ENCODE measurements around the gene BAD.

The BAD gene

DNA sequence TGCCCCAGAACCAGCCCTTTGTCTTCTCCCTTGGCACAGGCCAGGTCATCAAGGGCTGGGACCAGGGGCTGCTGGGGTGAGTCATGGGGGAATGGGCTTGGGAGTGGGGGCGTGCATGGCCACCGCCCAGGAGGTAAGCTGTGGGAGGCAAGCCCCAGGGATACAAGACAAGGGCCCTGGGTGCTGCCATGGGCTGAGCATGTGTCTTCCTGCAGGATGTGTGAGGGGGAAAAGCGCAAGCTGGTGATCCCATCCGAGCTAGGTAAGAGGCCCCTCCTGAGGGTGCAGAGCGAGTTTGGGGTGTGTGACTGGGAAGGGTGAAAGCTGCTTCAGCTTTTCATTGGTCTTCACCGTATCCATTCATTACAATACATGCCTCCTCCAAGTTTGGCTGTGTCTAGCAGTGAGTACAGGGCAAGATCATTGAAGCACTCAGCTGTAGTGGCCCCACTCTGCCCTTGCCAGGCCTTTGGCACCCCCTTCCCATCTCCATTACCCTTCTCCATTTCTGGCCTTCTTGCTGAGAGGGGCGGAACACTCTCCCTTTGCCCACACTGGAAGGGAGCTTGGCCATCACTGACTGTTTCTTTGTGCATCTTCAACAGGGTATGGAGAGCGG is 41.1 kb downstream of the BAD start:
- TF ChIP-seq, protein P1, sequence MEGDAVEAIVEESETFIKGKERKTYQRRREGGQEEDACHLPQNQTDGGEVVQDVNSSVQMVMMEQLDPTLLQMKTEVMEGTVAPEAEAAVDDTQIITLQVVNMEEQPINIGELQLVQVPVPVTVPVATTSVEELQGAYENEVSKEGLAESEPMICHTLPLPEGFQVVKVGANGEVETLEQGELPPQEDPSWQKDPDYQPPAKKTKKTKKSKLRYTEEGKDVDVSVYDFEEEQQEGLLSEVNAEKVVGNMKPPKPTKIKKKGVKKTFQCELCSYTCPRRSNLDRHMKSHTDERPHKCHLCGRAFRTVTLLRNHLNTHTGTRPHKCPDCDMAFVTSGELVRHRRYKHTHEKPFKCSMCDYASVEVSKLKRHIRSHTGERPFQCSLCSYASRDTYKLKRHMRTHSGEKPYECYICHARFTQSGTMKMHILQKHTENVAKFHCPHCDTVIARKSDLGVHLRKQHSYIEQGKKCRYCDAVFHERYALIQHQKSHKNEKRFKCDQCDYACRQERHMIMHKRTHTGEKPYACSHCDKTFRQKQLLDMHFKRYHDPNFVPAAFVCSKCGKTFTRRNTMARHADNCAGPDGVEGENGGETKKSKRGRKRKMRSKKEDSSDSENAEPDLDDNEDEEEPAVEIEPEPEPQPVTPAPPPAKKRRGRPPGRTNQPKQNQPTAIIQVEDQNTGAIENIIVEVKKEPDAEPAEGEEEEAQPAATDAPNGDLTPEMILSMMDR (conservative IDR thresholded peaks at IDR 0.05; ENCODE audit: low read depth) = no peak
- POLR2A ChIA-PET (ENCODE audit: low non-redundant PET) = interaction anchor here (0.5 to 1.7 kb wide), 2 partner anchors 25 to 1438 kb away, joined by 3 to 6 read pairs; no protein-coding TSS in a partner anchor
- H3K27ac ChIP-seq = peak overlapping the region; percentile 98
- CTCF ChIA-PET = interaction anchor here (0.7 to 0.8 kb wide), 3 partner anchors 9 to 104 kb away, joined by 3 to 4 read pairs (median 3); no protein-coding TSS in a partner anchor
- no peak for DNase-seq (ENCODE audit: low spot score)

DNA sequence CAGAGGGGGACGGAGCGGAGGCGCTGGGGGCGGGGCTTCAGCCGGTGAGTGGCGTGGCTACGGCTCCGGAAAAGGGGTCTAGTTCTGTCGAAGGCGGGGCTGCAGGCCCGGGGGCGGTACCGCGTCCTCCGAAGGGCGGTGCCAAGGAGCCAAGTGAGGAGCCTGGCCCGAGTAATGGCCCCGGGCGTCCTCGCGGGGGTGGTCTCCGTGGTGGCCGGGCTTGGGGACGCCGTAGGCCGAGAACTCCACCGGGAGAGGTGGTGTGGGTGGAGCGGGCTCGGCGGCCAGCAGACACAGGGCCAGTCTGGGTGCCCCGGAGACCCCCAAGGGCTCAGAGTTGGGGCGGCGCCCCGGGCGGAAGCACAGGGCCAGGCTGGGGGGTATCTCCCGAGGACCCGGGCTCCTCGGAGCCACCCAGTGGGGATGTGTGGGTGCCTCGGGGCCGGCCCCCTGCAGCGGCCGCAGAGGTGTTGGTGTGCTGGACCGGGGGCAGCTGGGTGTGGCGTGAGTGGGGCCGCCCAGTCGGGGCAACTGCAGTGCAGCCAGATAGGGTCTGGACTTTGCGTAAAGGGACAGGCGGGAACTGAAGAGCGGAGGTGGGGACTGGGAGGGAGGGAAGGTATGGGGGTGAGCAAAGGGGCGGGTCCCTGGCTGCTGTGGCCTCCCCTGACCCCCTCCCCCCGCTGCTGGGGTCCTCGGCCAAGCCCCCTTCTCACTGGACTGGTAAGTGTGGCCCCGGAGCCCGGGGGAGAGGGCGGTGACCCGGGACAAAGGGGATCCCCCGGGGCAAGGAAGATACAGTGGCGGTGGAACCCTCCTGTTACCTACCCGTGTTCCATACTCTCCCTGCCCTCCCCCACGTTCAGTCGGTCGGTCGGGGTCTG is 42.7 kb downstream of the BAD start:
- TF ChIP-seq, protein P1 (conservative IDR thresholded peaks at IDR 0.05; ENCODE audit: low read depth) = no peak
- peak overlapping the region; percentile 98 for H3K27ac ChIP-seq
- no peak for DNase-seq (ENCODE audit: low spot score)
- POLR2A ChIA-PET (ENCODE audit: low non-redundant PET) = interaction anchor here (0.5 to 1.0 kb wide), 9 partner anchors 9 to 83 kb away, joined by 3 to 4 read pairs (median 3); no protein-coding TSS in a partner anchor
- CTCF ChIA-PET = interaction anchor here (0.6 to 0.7 kb wide), 2 partner anchors 9 to 13 kb away, joined by 4 to 5 read pairs; no protein-coding TSS in a partner anchor

DNA sequence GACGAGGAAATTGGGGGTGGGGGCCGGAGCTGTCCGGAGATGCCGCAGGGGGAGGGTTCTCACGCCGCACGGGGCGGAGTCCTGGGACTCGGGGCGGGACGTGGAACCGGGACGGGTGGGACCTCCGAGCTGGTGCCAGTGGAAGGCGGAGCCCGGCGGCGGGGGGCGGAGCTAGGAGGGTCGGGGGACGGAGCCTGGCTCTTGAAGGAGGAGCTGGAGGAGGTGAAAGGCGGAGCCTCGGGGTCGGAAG is 43.3 kb downstream of the BAD start:
- peak; percentile 95 for DNase-seq (ENCODE audit: low spot score)
- ChIA-PET POLR2A (ENCODE audit: low non-redundant PET) (interaction anchor here (0.5 to 1.0 kb wide), 9 partner anchors 8 to 84 kb away, joined by 3 to 4 read pairs (median 3); no protein-coding TSS in a partner anchor), CTCF (interaction anchor here (0.7 kb wide), 1 partner anchor 14 kb away, joined by 4 read pairs; no protein-coding TSS in a partner anchor)
- H3K27ac ChIP-seq = peak overlapping the region; percentile 98
- TF ChIP-seq, protein P1 (conservative IDR thresholded peaks at IDR 0.05; ENCODE audit: low read depth) = no peak

DNA sequence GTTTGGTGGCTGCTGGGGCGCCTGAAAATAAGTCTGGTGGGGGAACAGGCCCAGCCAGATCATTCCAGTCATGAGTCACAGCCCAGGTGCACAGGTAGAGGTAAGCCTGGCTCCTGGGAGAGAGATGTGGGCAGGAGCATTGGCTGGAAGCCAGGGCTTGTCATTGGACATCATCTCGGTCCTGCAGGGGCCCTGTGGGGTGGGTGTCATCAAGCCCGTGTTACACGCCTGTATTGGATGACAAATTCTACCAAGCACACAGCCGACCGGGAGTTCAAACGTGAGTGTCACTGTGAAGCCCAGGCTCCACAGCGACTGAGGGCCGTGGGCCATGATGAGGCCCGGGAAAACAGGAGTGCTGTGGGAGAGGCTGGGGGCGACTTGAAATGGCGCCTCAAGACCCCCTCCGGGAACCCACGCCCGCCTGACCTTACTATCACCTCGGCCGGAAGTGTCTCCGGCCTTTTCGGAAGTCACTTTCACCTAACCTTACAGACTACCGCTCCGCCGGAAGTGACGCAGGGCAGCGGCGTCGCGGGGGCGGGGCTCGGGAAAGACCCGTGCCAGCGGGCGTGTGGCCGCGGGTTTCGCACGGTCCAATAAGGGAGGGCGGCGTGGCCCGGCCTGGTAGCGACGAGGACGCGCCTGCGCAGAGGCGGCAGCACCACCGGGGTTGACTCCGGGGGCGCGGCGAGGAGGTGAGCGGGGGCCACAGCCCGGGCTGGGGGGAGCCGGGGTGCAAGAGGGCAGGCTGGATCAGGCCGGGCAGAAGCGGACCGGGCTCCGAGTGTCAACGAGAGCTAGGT is 43.8 kb downstream of the BAD start, which contains the start of gene FKBP2:
Gene FKBP2 (plus strand): TSS at position 661 of the 806 bp plus-strand sequence. CDS start 1,293 bp downstream, outside the sequence.
- peak within 1 kb of the TSS; percentile 98 for H3K27ac ChIP-seq
- TF ChIP-seq, protein P1 (conservative IDR thresholded peaks at IDR 0.05; ENCODE audit: low read depth) = no peak
- ChIA-PET POLR2A (ENCODE audit: low non-redundant PET) (interaction anchor here (0.5 to 1.0 kb wide), 9 partner anchors 8 to 84 kb away, joined by 3 to 4 read pairs (median 3); no protein-coding TSS in a partner anchor), CTCF (interaction anchor here (0.7 kb wide), 1 partner anchor 14 kb away, joined by 4 read pairs; no protein-coding TSS in a partner anchor)
- DNase-seq (ENCODE audit: low spot score) = peak; percentile 94

DNA sequence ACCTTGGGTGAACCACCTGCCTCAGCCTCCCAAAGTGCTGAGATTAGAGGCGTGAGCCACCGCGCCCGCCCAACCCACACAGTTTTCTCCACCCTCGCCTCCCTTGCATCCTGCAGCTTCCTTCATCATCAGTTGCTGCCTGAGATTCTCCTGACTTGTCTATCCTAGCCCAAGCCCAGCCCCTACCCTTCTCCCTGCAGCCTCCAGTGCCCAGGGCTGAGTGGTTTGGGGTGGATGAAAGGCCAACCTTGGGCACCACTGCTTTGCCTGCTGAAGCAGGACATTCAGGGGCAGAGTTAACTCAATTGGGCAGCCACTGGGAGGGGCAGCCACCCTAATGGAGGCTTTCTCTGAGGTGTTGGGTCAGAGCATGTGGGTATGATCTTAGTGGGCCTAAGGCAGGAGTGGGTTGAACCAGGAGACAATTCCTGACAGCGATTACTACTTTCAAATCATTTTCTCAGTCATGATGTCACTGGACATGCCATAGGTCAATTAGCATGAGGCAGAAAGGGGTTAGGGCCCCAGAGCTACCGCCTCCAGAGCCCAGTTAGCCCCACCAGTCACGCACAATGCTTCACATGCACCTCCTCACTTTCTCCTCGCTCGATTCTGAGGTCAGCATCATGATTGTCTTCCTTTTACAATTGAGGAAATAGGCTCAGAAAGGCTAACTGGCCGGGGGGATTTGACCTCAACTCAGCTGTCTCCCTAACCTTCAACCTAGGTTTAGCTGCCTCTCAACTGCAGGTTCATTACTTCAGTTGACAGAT is 44.6 kb downstream of the BAD start:
- peak overlapping the region; percentile 98 for H3K27ac ChIP-seq
- ChIA-PET POLR2A (ENCODE audit: low non-redundant PET) (interaction anchor here (0.5 to 0.6 kb wide), 2 partner anchors 12 to 85 kb away, joined by 3 to 6 read pairs; no protein-coding TSS in a partner anchor), CTCF (no interaction called here)
- TF ChIP-seq, protein P1 (conservative IDR thresholded peaks at IDR 0.05; ENCODE audit: low read depth) = no peak
- no peak for DNase-seq (ENCODE audit: low spot score)

Measured in RWPE1 (cell line).